ENCODE data around the gene CAMK2N1.

- no peak for TF ChIP-seq CTCF (conservative IDR thresholded peaks at IDR 0.05; ENCODE audit: low read depth, low read length)
- TF ChIP-seq EZH2 (IDR thresholded peaks at IDR 0.05; ENCODE audit: borderline replicate concordance, low read depth, low read length, poor library complexity, severe bottlenecking), result no peak
These were observed 636 bp upstream of the CAMK2N1 start for GRCh38 chr1:20486457-20487235.
